ENCODE data around the gene WFDC5.

WFDC5 gene

DNA sequence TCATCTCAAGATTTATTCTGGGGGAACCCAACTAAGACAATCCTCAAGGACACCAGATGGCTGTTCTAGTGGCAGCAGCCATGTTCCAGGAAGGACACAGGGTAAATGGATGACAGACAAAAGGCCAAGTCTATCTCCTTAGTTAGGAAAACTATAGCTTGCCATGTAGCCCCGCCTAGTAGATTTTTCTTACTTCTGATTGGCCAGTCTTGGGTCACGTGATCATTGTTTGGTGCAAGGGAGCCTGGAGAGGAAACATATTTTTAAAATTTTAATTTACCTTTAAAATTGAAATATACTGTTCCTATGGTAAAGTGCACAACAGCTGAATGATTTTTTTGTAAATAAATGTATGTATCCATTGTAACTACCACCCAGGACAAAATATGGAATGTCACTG is 9.7 kb downstream of the WFDC5 start:
- TF ChIP-seq, protein P1, sequence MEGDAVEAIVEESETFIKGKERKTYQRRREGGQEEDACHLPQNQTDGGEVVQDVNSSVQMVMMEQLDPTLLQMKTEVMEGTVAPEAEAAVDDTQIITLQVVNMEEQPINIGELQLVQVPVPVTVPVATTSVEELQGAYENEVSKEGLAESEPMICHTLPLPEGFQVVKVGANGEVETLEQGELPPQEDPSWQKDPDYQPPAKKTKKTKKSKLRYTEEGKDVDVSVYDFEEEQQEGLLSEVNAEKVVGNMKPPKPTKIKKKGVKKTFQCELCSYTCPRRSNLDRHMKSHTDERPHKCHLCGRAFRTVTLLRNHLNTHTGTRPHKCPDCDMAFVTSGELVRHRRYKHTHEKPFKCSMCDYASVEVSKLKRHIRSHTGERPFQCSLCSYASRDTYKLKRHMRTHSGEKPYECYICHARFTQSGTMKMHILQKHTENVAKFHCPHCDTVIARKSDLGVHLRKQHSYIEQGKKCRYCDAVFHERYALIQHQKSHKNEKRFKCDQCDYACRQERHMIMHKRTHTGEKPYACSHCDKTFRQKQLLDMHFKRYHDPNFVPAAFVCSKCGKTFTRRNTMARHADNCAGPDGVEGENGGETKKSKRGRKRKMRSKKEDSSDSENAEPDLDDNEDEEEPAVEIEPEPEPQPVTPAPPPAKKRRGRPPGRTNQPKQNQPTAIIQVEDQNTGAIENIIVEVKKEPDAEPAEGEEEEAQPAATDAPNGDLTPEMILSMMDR (IDR thresholded peaks at IDR 0.05; ENCODE audit: low read depth, low read length, missing control alignments): no peak
- DNase-seq (ENCODE audit: low read depth): no peak

DNA sequence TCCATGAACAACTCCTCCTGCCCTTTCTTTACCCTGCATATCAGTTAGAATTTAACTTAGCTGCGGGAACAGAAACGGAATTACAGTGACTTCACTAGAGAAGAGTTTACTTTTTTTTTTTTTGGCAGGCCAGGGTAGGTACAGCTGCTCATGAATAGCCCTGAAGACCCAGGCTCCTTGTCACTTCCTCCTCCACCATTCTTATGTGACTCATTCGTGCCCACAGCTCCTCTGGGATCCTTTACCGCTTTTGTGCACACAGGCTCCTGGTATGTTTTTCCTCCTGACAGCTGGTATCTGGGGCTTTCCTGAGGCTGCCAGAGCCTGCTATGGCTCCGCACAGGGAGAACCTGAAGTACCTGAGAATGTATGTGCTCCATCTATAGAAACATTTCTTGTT is 10.2 kb downstream of the WFDC5 start:
- DNase-seq (ENCODE audit: low read depth): no peak
- TF ChIP-seq, protein P1 (IDR thresholded peaks at IDR 0.05; ENCODE audit: low read depth, low read length, missing control alignments): no peak

More for the DNA sequence above, 9.7 kb downstream of the WFDC5 start:
- no peak overlapping the region for H3K4me3 ChIP-seq (ENCODE audit: low read depth, low read length)

DNA sequence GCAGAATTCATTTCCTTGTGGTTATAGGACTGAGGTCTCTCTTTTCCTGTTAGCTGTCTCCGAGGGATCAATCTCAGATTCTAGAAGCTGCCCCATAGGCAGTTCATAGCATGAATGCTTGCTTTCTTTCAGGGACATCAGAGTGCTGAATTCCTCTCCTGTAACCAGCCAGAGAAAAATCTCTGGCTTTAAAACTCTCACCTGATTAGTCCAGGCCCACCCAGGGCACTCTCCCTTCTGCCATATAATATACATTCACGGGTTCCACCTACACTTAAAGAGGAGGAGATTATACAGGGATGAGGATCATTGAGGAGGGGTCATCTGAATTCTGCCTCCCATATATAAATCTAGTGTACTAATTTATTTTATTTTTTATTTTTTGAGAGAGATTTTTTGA is 11.9 kb downstream of the WFDC5 start:
- no peak overlapping the region for H3K4me3 ChIP-seq (ENCODE audit: low read depth, low read length)
- no peak for DNase-seq (ENCODE audit: low read depth)
- TF ChIP-seq, protein P1 (IDR thresholded peaks at IDR 0.05; ENCODE audit: low read depth, low read length, missing control alignments): no peak

More for the DNA sequence above, 10.2 kb downstream of the WFDC5 start:
- no peak overlapping the region for H3K4me3 ChIP-seq (ENCODE audit: low read depth, low read length)

GRCh38 chr20:45101333-45101850 is 13.6 kb downstream of the WFDC5 start:
- no peak overlapping the region for H3K4me3 ChIP-seq (ENCODE audit: low read depth, low read length)
- TF ChIP-seq, protein P1 (IDR thresholded peaks at IDR 0.05; ENCODE audit: low read depth, low read length, missing control alignments): no peak
- DNase-seq (ENCODE audit: low read depth): no peak

DNA sequence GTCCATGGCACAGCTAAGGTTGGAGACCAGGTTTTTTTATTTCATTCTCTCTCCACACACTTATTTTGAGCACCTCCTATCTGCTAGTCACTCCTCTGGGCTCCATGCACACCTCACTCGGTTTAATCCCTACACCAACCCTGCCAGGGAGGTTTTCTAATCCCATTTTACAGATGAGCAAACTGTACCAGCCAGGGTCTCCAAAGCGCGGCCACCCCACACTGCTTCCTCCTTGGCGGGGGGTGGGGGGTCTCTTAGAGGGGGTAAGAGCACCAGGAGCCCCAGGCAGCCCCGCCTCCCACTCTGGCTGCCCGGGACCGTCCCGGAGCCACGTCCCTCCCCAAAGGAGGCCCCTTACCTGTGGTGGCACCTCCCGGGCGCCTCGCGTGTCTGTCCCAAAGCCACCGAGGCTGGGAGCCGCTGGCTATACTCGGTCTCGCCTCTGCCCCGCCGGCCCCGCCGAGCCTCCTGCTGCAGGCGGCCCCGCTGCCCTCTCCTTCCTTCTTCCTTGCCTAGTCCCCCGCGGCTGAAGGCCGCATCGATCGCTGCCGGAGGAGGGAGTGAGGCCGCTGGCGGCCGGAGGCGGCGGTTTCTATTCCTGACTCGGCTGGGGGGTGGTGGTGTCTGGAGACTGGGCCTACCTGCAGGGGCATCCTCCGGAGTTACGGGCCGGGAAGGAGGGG is 14.3 kb downstream of the WFDC5 start, which contains the start of gene KCNS1:
Gene KCNS1 (minus strand): TSS at position 565 of the 683 bp plus-strand sequence. CDS start 1,891 bp downstream, outside the sequence.
- H3K4me3 ChIP-seq (ENCODE audit: low read depth, low read length): no peak within 1 kb of the TSS
- DNase-seq (ENCODE audit: low read depth): no peak
- TF ChIP-seq, protein P1 (IDR thresholded peaks at IDR 0.05; ENCODE audit: low read depth, low read length, missing control alignments): no peak

GRCh38 chr20:45098103-45098773 is 16.7 kb downstream of the WFDC5 start:
- no peak for DNase-seq (ENCODE audit: low read depth)
- H3K4me3 ChIP-seq (ENCODE audit: low read depth, low read length): peak overlapping the region; percentile 27; the same call in 1 of the 2 replicates
- TF ChIP-seq, protein P1 (IDR thresholded peaks at IDR 0.05; ENCODE audit: low read depth, low read length, missing control alignments): peak; percentile 2
